Calu3 (cell line): ENCODE data around the gene GSC2. TPM values are rescaled to one million over a fixed set of nuclear protein-coding genes. Genes with fewer than 3 reads are reported as not detected.
A peak's percentile ranks its signal among the peaks of the same experiment; 100 is the strongest.

ENCODE experiments used
- BruUV-seq: library from RNA; stranded (reverse); fragments of 400-500 nt; replicated peaks from 2 replicates; lab custom pipeline; 2021; lab: Mats Ljungman, UMichigan
- CTCF ChIA-PET: fragments of 300-600 bp; sonication (Branson Sonifier 250); formaldehyde crosslinking; loops from one replicate; lab custom pipeline; 2022; ENCODE audit warnings: antibody characterized with exemption; lab: Charles Lee
- DNase-seq: peaks from one replicate; pipeline ENCODE4 v3.0.0; 2022
- H3K27ac Mint-ChIP-seq: one replicate; pipeline ENCODE4 v1.8.0; 2022; ENCODE audit warnings: mixed read lengths; ENCODE audit not compliant: unreplicated experiment
- H3K27me3 Mint-ChIP-seq: one replicate; pipeline ENCODE4 v1.8.0; 2022; ENCODE audit warnings: mixed read lengths; ENCODE audit not compliant: unreplicated experiment
- H3K36me3 Mint-ChIP-seq: one replicate; pipeline ENCODE4 v1.8.0; 2022; ENCODE audit warnings: mild to moderate bottlenecking, moderate library complexity, mixed read lengths; ENCODE audit not compliant: insufficient read depth, unreplicated experiment
- H3K4me1 Mint-ChIP-seq: one replicate; pipeline ENCODE4 v1.8.0; 2022; ENCODE audit warnings: mild to moderate bottlenecking, low read depth, mixed read lengths; ENCODE audit not compliant: unreplicated experiment
- H3K4me3 Mint-ChIP-seq: one replicate; pipeline ENCODE4 v1.8.0; 2022; ENCODE audit warnings: mild to moderate bottlenecking, low read depth, moderate library complexity, mixed read lengths; ENCODE audit not compliant: unreplicated experiment
- H3K9me3 Mint-ChIP-seq: one replicate; pipeline ENCODE4 v1.8.0; 2022; ENCODE audit warnings: low read depth, mixed read lengths; ENCODE audit not compliant: unreplicated experiment
- CTCF ChIP-seq: fragments of 200-600 bp; IDR thresholded peaks from one replicate; pipeline ENCODE4 v1.8.0; 2022; ENCODE audit warnings: antibody characterized with exemption; ENCODE audit not compliant: unreplicated experiment
- intact Hi-C: fragments of 100-400 bp; cut with micrococcal nuclease; formaldehyde crosslinking; loops from one replicate; pipeline ENCODE4 v1.10.0; 2022; ENCODE audit not compliant: unreplicated experiment
- total RNA-seq: library from RNA; stranded (reverse); gene quantifications from 2 replicates; pipeline ENCODE4 v1.2.3, GENCODE V29; 2022

The GSC2 gene
- total RNA-seq, 1 experiment from 2014 or later: not detected

- H3K4me3 Mint-ChIP-seq: no peak overlapping the region
- intact Hi-C loops: no loop called here
- no TSS peak for BruUV-seq
- H3K27me3 Mint-ChIP-seq: no peaks in the 10 kb centered on the region
- no peaks in the 10 kb centered on the region for H3K9me3 Mint-ChIP-seq
- H3K27ac Mint-ChIP-seq: no peak overlapping the region
- CTCF ChIA-PET: no interaction called here
- no peak for TF ChIP-seq CTCF
- no peaks in the 10 kb centered on the region for H3K36me3 Mint-ChIP-seq
- no peak for DNase-seq
- H3K4me1 Mint-ChIP-seq: peaks cover 35% of the 10 kb centered on the region
Measured at GRCh38 chr22:19108807-19109197, 41.3 kb downstream of the GSC2 start.

- Mint-ChIP-seq H3K27me3 (no peaks in the 10 kb centered on the region), H3K4me3 (no peak overlapping the region), H3K27ac (no peak overlapping the region), H3K4me1 (peaks cover 35% of the 10 kb centered on the region), H3K9me3 (no peaks in the 10 kb centered on the region), H3K36me3 (no peaks in the 10 kb centered on the region)
- no TSS peak for BruUV-seq
- intact Hi-C loops: no loop called here
- DNase-seq: no peak
- CTCF ChIA-PET: interaction anchor here (0.8 kb wide), 1 partner anchor 8 kb away, joined by 3 read pairs; no protein-coding TSS in a partner anchor
- no peak for TF ChIP-seq CTCF
Measured at GRCh38 chr22:19107730-19108074, 42.4 kb downstream of the GSC2 start.

- TF ChIP-seq CTCF: no peak
- Mint-ChIP-seq H3K4me1 (peaks cover 35% of the 10 kb centered on the region), H3K27ac (no peak overlapping the region), H3K4me3 (no peak overlapping the region), H3K36me3 (no peaks in the 10 kb centered on the region), H3K27me3 (no peaks in the 10 kb centered on the region), H3K9me3 (no peaks in the 10 kb centered on the region)
- intact Hi-C loops: no loop called here
- DNase-seq: no peak
- CTCF ChIA-PET: interaction anchor here (0.5 to 0.8 kb wide), 2 partner anchors 9 to 206 kb away, joined by 3 read pairs; no protein-coding TSS in a partner anchor
- no TSS peak for BruUV-seq
Measured at GRCh38 chr22:19106886-19107729, 43.0 kb downstream of the GSC2 start.

- intact Hi-C loops: no loop called here
- TF ChIP-seq CTCF: peak; percentile 24
- H3K27me3 Mint-ChIP-seq: no peaks in the 10 kb centered on the region
- H3K27ac Mint-ChIP-seq: no peak overlapping the region
- CTCF ChIA-PET: interaction anchor here (0.5 kb wide), 1 partner anchor 207 kb away, joined by 3 read pairs; no protein-coding TSS in a partner anchor
- no peak overlapping the region for H3K4me3 Mint-ChIP-seq
- no peak for DNase-seq
- no TSS peak for BruUV-seq
- peaks cover 30% of the 10 kb centered on the region for H3K4me1 Mint-ChIP-seq
- H3K36me3 Mint-ChIP-seq: no peaks in the 10 kb centered on the region
- H3K9me3 Mint-ChIP-seq: no peaks in the 10 kb centered on the region
Measured at GRCh38 chr22:19105867-19106802, 44.0 kb downstream of the GSC2 start.
